HG02943 (cell line): ENCODE measurements around the gene ZP3.
"Not testable (repeated sequence)": the region's sequence is repeated elsewhere in the genome, so short reads cannot be mapped to it uniquely, and the experiment has no call there.

Experiments
- ATAC-seq: cut with Tn5 transposase; IDR thresholded peaks from one replicate; pipeline ENCODE4 v1.9.1; 2021; ENCODE audit warnings: mild to moderate bottlenecking, low read depth, moderate library complexity; ENCODE audit not compliant: unreplicated experiment

The ZP3 gene

GRCh38 chr7:76403780-76404494 is 20.8 kb upstream of the ZP3 start:
- ATAC-seq, result no peak

- no peak for ATAC-seq
Observed at GRCh38 chr7:76405738-76406137, 19.0 kb upstream of the ZP3 start.

- no peak for ATAC-seq
Observed at GRCh38 chr7:76407718-76408117, 17.0 kb upstream of the ZP3 start.

GRCh38 chr7:76408121-76408560 is 16.6 kb upstream of the ZP3 start:
- ATAC-seq, result no peak

- no peak for ATAC-seq
Observed at GRCh38 chr7:76409537-76409936, 15.2 kb upstream of the ZP3 start, which contains the start of gene SSC4D. Gene SSC4D (minus strand): TSS chr7:76409697. CDS start chr7:76404439, 5,258 bp downstream.

- ATAC-seq, result no peak
Observed at GRCh38 chr7:76411626-76412025, 13.1 kb upstream of the ZP3 start.

GRCh38 chr7:76412249-76412648 is 12.5 kb upstream of the ZP3 start:
- ATAC-seq, result no peak

GRCh38 chr7:76417654-76418310 is 7.0 kb upstream of the ZP3 start:
- not testable (repeated sequence) for ATAC-seq

GRCh38 chr7:76421097-76421496 is 3.7 kb upstream of the ZP3 start:
- not testable (repeated sequence) for ATAC-seq

GRCh38 chr7:76423666-76424412 is 911 bp upstream of the ZP3 start:
- no peak for ATAC-seq

GRCh38 chr7:76425156-76425555 is 406 bp downstream of the ZP3 start:
- ATAC-seq, result no peak

- not testable (repeated sequence) for ATAC-seq
Observed at GRCh38 chr7:76425558-76425957, 808 bp downstream of the ZP3 start.

GRCh38 chr7:76426246-76426645 is 1.5 kb downstream of the ZP3 start:
- ATAC-seq, result no peak

- no peak for ATAC-seq
Observed at GRCh38 chr7:76427635-76428034, 2.9 kb downstream of the ZP3 start.

GRCh38 chr7:76428149-76428823 is 3.5 kb downstream of the ZP3 start:
- no peak for ATAC-seq

GRCh38 chr7:76428868-76429805 is 4.4 kb downstream of the ZP3 start:
- ATAC-seq, result no peak

- ATAC-seq, result no peak
Observed at GRCh38 chr7:76430211-76430610, 5.5 kb downstream of the ZP3 start.

GRCh38 chr7:76430836-76431235 is 6.1 kb downstream of the ZP3 start:
- ATAC-seq, result no peak

GRCh38 chr7:76437873-76438272 is 13.1 kb downstream of the ZP3 start:
- ATAC-seq, result not testable (repeated sequence)
